ENCODE measurements around the gene XKRX. TPM values are rescaled to one million over a fixed set of nuclear protein-coding genes. Genes with fewer than 3 reads are reported as not detected.

XKRX gene
- total and polyA plus RNA-seq, 3 donors from 2014 or later: 0.34 to 2.4 (median 2.0) TPM

- Histone ChIP-seq H3K9me3 (no peaks in the 10 kb centered on the region), H3K4me1 (no peaks in the 10 kb centered on the region), H3K27ac (no peak overlapping the region), H3K4me3 (no peak overlapping the region), H3K27me3 (no peaks in the 10 kb centered on the region), H3K36me3 (ENCODE audit: low read depth, missing control alignments) (no peaks in the 10 kb centered on the region)
- no peak for DNase-seq
- TF ChIP-seq CTCF (IDR thresholded peaks at IDR 0.05) (no peak), POLR2A (IDR thresholded peaks at IDR 0.05) (no peak)
- intact Hi-C loops (cut with DNase I; ENCODE audit: low total_unique reads): no loop called here
- WGBS, 2 donors: 83 to 92% methylated on average over 2 of the region's 2 CpGs
Measured at GRCh38 chrX:100880368-100880767, 48.3 kb downstream of the XKRX start.

- TF ChIP-seq POLR2A (IDR thresholded peaks at IDR 0.05) (no peak), CTCF (IDR thresholded peaks at IDR 0.05) (no peak)
- Histone ChIP-seq H3K4me1 (no peaks in the 10 kb centered on the region), H3K27me3 (no peaks in the 10 kb centered on the region), H3K4me3 (no peak within 1 kb of the TSS), H3K27ac (no peak within 1 kb of the TSS), H3K36me3 (ENCODE audit: low read depth, missing control alignments) (no peaks in the 10 kb centered on the region), H3K9me3 (no peaks in the 10 kb centered on the region)
- no peak for DNase-seq
- intact Hi-C loops (cut with DNase I; ENCODE audit: low total_unique reads): no loop called here
- WGBS, 2 donors: 28 to 46% methylated on average over 2 of the region's 2 CpGs
Measured at GRCh38 chrX:100874325-100874724, 54.4 kb downstream of the XKRX start, which contains the start of gene NOX1. Gene NOX1, minus strand, starts transcription at chrX:100874359. Its CDS starts 220 bp downstream, at chrX:100874139.

- no peak for TF ChIP-seq CTCF (IDR thresholded peaks at IDR 0.05)
- TF ChIP-seq POLR2A (IDR thresholded peaks at IDR 0.05): no peak
- no peaks in the 10 kb centered on the region for H3K36me3 ChIP-seq (ENCODE audit: low read depth, missing control alignments)
- no peak for DNase-seq
- no peak overlapping the region for H3K27ac ChIP-seq
- H3K4me3 ChIP-seq: no peak overlapping the region
- no peaks in the 10 kb centered on the region for H3K4me1 ChIP-seq
- intact Hi-C loops (cut with DNase I; ENCODE audit: low total_unique reads): no loop called here
- H3K27me3 ChIP-seq: no peaks in the 10 kb centered on the region
- WGBS, 2 donors: 66 to 74% methylated on average over 8 to 9 of the region's 9 CpGs
- H3K9me3 ChIP-seq: no peaks in the 10 kb centered on the region
Measured at GRCh38 chrX:100871594-100872560, 56.8 kb downstream of the XKRX start.

- 72 to 80% methylated on average over 5 of the region's 5 CpGs for WGBS, 2 donors
- Histone ChIP-seq H3K27me3 (no peaks in the 10 kb centered on the region), H3K9me3 (no peaks in the 10 kb centered on the region), H3K4me3 (no peak overlapping the region), H3K27ac (no peak overlapping the region), H3K4me1 (no peaks in the 10 kb centered on the region), H3K36me3 (ENCODE audit: low read depth, missing control alignments) (no peaks in the 10 kb centered on the region)
- DNase-seq: no peak
- intact Hi-C loops (cut with DNase I; ENCODE audit: low total_unique reads): no loop called here
- TF ChIP-seq POLR2A (IDR thresholded peaks at IDR 0.05): no peak
- TF ChIP-seq CTCF (IDR thresholded peaks at IDR 0.05): no peak
Measured at GRCh38 chrX:100870527-100870926, 58.2 kb downstream of the XKRX start.

Measured in testis (tissue), 3 donors.